Ovary (tissue), 3 donors: ENCODE data around the gene FNDC3A.

ENCODE experiments used
- CTCF ChIP-seq, 3 donors: fragments of 450-650 bp in 2 of 3; fragments of 200-600 bp in 1 of 3; IDR thresholded peaks; one replicate each; pipeline versions ENCODE4 v1.5.1 to v1.8.0; 2016 to 2022; ENCODE audit warnings: antibody characterized with exemption in 3 of 3, mild to moderate bottlenecking in 1 of 3
- POLR2A ChIP-seq: fragments of 450-650 bp; IDR thresholded peaks from one replicate; pipeline ENCODE4 v1.6.1; 2017; ENCODE audit warnings: antibody characterized with exemption, mild to moderate bottlenecking, moderate library complexity
- donor health status: DM: no; HTN: no; CAD: no.

DNA sequence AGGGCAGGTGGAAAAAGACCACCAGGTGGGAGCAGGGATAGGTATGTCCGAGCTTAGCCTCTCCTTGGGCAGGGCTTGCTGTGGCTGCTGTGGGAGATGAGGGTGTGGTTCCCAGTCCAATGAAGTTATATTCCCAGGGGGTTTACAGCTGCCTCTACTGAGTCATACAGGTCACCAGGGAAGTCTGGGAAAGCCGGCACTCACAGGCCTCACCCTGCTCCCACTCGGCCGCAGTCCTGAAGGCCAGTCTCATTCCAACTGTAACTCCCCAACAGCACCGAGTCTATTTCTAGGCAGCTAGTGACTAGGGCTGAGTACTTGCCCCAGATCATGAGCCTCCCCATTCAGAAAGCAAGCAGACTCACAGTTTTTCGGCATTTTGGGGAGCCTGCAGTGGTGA lies 77.1 kb downstream of the FNDC3A start:
- TF ChIP-seq CTCF (IDR thresholded peaks at IDR 0.05) (no peak), POLR2A (no peak)
